GM23338 (cell line): ENCODE data around the gene IL36A. TPM values are rescaled to one million over a fixed set of nuclear protein-coding genes. Genes with fewer than 3 reads are reported as not detected.

Source experiments
- ATAC-seq: fragments of 200-7000 bp; cut with Tn5 transposase; 3 replicates; pipeline ENCODE4 v1.9.1; 2020
- DNase-seq: peaks from one replicate; pipeline ENCODE4 v3.0.0-alpha.2; 2015; ENCODE audit warnings: low spot score
- H2AFZ ChIP-seq: fragments of 200-600 bp; sonication (generic); 2 replicates; pipeline ENCODE4 v1.8.0; 2016; ENCODE audit warnings: antibody characterized with exemption, mild to moderate bottlenecking, moderate library complexity
- H3F3A ChIP-seq: fragments of 200-600 bp; sonication (generic); replicated peaks from 2 replicates; pipeline ENCODE4 v1.8.0; 2017; ENCODE audit warnings: antibody characterized with exemption, mixed run types, low read depth
- H3K27ac ChIP-seq: fragments of 200-600 bp; sonication (generic); 2 replicates; pipeline ENCODE4 v1.6.1; 2016; ENCODE audit warnings: low read depth
- H3K27me3 ChIP-seq: fragments of 200-600 bp; sonication (generic); 2 replicates; pipeline ENCODE4 v1.8.0; 2016; ENCODE audit warnings: mild to moderate bottlenecking, mixed run types, moderate library complexity; ENCODE audit not compliant: insufficient read depth
- H3K36me3 ChIP-seq: fragments of 200-600 bp; sonication (generic); 2 replicates; pipeline ENCODE4 v1.8.0; 2016; ENCODE audit warnings: mild to moderate bottlenecking; ENCODE audit not compliant: insufficient read depth
- H3K4me1 ChIP-seq: fragments of 200-600 bp; sonication (generic); 2 replicates; pipeline ENCODE4 v1.8.0; 2016; ENCODE audit warnings: mild to moderate bottlenecking, moderate library complexity; ENCODE audit not compliant: insufficient read depth
- H3K4me2 ChIP-seq: fragments of 200-600 bp; sonication (generic); 2 replicates; pipeline ENCODE4 v1.7.1; 2017; ENCODE audit warnings: mixed run types
- H3K4me3 ChIP-seq: fragments of 200-600 bp; sonication (generic); 2 replicates; pipeline ENCODE4 v1.6.1; 2016; ENCODE audit warnings: mixed run types
- H3K79me2 ChIP-seq: fragments of 200-600 bp; sonication (generic); replicated peaks from 2 replicates; pipeline ENCODE4 v1.8.0; 2017; ENCODE audit warnings: mild to moderate bottlenecking; ENCODE audit not compliant: insufficient read depth
- H3K9me2 ChIP-seq: fragments of 200-600 bp; sonication (generic); 2 replicates; pipeline ENCODE4 v1.8.0; 2017; ENCODE audit not compliant: insufficient read depth
- H4K20me1 ChIP-seq: fragments of 200-600 bp; sonication (generic); replicated peaks from 2 replicates; pipeline ENCODE4 v1.8.0; 2017; ENCODE audit warnings: mild to moderate bottlenecking; ENCODE audit not compliant: insufficient read depth
- H3K27ac Mint-ChIP-seq: 2 replicates; pipeline ENCODE4 v1.8.0; 2020; ENCODE audit warnings: inconsistent platforms, mild to moderate bottlenecking, moderate library complexity, mixed read lengths
- H3K27me3 Mint-ChIP-seq: 3 replicates; pipeline ENCODE4 v1.8.0; 2022; ENCODE audit warnings: low read depth, mild to moderate bottlenecking, moderate library complexity, mixed read lengths, inconsistent platforms; ENCODE audit not compliant: insufficient read depth, poor library complexity
- H3K36me3 Mint-ChIP-seq: 3 replicates; pipeline ENCODE4 v1.8.0; 2021; ENCODE audit warnings: low read depth, mild to moderate bottlenecking, inconsistent platforms, moderate library complexity, mixed read lengths
- H3K4me1 Mint-ChIP-seq: 3 replicates; pipeline ENCODE4 v1.8.0; 2020; ENCODE audit warnings: mild to moderate bottlenecking, inconsistent platforms, mixed read lengths
- H3K4me3 Mint-ChIP-seq: 3 replicates; pipeline ENCODE4 v1.8.0; 2021; ENCODE audit warnings: moderate library complexity, mild to moderate bottlenecking, inconsistent platforms, mixed read lengths
- H3K9me3 Mint-ChIP-seq: 3 replicates; pipeline ENCODE4 v1.8.0; 2020; ENCODE audit warnings: moderate library complexity, mild to moderate bottlenecking, inconsistent platforms, mixed read lengths
- CTCF ChIP-seq, 2 experiments: fragments of 200-600 bp in 1 of 2; sonication (generic) in 1 of 2; conservative IDR thresholded peaks; 2 replicates each; pipeline versions ENCODE4 v1.5.1 to v1.6.1; 2016 to 2017; ENCODE audit warnings: antibody characterized with exemption in 2 of 2, low read depth in 2 of 2, mild to moderate bottlenecking in 2 of 2, moderate library complexity in 1 of 2
- ETS1 ChIP-seq: IDR thresholded peaks from 2 replicates; pipeline ENCODE4 v1.6.1; 2016; ENCODE audit warnings: antibody characterized with exemption
- EZH2phosphoT487 ChIP-seq: fragments of 200-600 bp; sonication (generic); IDR thresholded peaks from one replicate; pipeline ENCODE4 v1.8.1; 2018; ENCODE audit warnings: antibody characterized with exemption; ENCODE audit not compliant: unreplicated experiment
- JUNB ChIP-seq: IDR thresholded peaks from one replicate; pipeline ENCODE4 v1.6.1; 2016; ENCODE audit warnings: antibody characterized with exemption; ENCODE audit not compliant: unreplicated experiment
- POLR2AphosphoS5 ChIP-seq: IDR thresholded peaks from 2 replicates; pipeline ENCODE4 v1.6.1; 2016; ENCODE audit warnings: antibody characterized with exemption, low read depth
- polyA plus RNA-seq: library from polyadenylated mRNA; unstranded; fragments of >200 nt; fragmentation: Nextera tagmentation; extraction: Ambion mirVana; gene quantifications from 2 replicates; pipeline ENCODE4 v1.2.1, GENCODE V29; 2016
- total RNA-seq: library from RNA; depleted of rRNA; stranded (reverse); fragments of >200 nt; shearing (Covaris generic); gene quantifications from 2 replicates; pipeline ENCODE4 v1.2.3, GENCODE V29; 2014
- TF ChIP-seq, protein P1 (sequence below): IDR thresholded peaks from one replicate; pipeline ENCODE4 v1.6.1; 2018; ENCODE audit warnings: antibody characterized with exemption; ENCODE audit not compliant: unreplicated experiment
- TF ChIP-seq, protein P2 (sequence below): fragments of 250-450 bp; sonication (Bioruptor Pico); IDR thresholded peaks from 2 replicates; pipeline ENCODE4 v1.5.0; 2020; ENCODE audit warnings: mild to moderate bottlenecking, moderate library complexity

Gene IL36A
- total and polyA plus RNA-seq, 2 experiments from 2014 or later, result not detected

DNA sequence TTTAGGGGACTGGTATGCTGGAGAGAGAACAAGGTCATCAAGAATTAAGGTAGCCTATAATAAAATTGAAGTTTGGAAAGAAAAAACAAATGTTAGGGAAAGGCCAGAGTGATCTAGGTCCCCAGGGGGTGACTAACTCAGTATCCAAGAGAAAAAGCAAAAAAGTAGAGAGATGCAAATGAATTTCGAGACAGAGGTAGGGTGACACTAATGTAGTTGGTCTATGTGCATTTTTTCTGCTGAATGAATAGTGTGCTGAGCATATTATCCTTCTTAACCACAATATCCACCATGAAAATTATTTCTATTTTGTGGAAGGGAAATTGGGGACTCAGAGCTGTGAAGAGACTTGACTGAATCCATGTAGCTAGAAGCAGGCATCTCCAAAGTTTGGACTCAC, 9.8 kb downstream of the IL36A start:
- H4K20me1 ChIP-seq, result no peaks in the 10 kb centered on the region
- H3K27ac ChIP-seq, result no peak overlapping the region
- no peaks in the 10 kb centered on the region for H3K79me2 ChIP-seq
- Mint-ChIP-seq H3K27ac (no peak overlapping the region), H3K9me3 (peaks cover 18% of the 10 kb centered on the region), H3K36me3 (peaks cover 3% of the 10 kb centered on the region; the same call in 1 of the 3 replicates), H3K4me1 (no peaks in the 10 kb centered on the region; the same call in 2 of the 3 replicates), H3K4me3 (no peak overlapping the region), H3K27me3 (peaks cover 5% of the 10 kb centered on the region)
- H3K9me2 ChIP-seq, result 0 out of 2 replicates have a peak, but pooled peaks cover 4% of the 10 kb centered on the region
- DNase-seq (no peak), ATAC-seq (no peak)
- no peak overlapping the region for H3K4me2 ChIP-seq
- no peak overlapping the region for H3K4me3 ChIP-seq
- H3K4me1 ChIP-seq, result no peaks in the 10 kb centered on the region
- TF ChIP-seq, protein P1, sequence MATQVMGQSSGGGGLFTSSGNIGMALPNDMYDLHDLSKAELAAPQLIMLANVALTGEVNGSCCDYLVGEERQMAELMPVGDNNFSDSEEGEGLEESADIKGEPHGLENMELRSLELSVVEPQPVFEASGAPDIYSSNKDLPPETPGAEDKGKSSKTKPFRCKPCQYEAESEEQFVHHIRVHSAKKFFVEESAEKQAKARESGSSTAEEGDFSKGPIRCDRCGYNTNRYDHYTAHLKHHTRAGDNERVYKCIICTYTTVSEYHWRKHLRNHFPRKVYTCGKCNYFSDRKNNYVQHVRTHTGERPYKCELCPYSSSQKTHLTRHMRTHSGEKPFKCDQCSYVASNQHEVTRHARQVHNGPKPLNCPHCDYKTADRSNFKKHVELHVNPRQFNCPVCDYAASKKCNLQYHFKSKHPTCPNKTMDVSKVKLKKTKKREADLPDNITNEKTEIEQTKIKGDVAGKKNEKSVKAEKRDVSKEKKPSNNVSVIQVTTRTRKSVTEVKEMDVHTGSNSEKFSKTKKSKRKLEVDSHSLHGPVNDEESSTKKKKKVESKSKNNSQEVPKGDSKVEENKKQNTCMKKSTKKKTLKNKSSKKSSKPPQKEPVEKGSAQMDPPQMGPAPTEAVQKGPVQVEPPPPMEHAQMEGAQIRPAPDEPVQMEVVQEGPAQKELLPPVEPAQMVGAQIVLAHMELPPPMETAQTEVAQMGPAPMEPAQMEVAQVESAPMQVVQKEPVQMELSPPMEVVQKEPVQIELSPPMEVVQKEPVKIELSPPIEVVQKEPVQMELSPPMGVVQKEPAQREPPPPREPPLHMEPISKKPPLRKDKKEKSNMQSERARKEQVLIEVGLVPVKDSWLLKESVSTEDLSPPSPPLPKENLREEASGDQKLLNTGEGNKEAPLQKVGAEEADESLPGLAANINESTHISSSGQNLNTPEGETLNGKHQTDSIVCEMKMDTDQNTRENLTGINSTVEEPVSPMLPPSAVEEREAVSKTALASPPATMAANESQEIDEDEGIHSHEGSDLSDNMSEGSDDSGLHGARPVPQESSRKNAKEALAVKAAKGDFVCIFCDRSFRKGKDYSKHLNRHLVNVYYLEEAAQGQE, result no peak
- TF ChIP-seq EZH2phosphoT487 (no peak), POLR2AphosphoS5 (no peak), ETS1 (no peak)
- no peaks in the 10 kb centered on the region for H3F3A ChIP-seq
- no peaks in the 10 kb centered on the region for H3K27me3 ChIP-seq
- no peaks in the 10 kb centered on the region for H3K36me3 ChIP-seq
- no peak overlapping the region for H2AFZ ChIP-seq

GRCh38 chr2:113015655-113016054, 10.4 kb downstream of the IL36A start:
- Mint-ChIP-seq H3K27me3 (peaks cover 5% of the 10 kb centered on the region), H3K4me3 (no peak overlapping the region), H3K4me1 (no peaks in the 10 kb centered on the region; the same call in 2 of the 3 replicates), H3K9me3 (peaks cover 18% of the 10 kb centered on the region), H3K27ac (no peak overlapping the region), H3K36me3 (peaks cover 3% of the 10 kb centered on the region; the same call in 1 of the 3 replicates)
- 0 out of 2 replicates have a peak, but pooled peaks cover 4% of the 10 kb centered on the region for H3K9me2 ChIP-seq
- H3K36me3 ChIP-seq, result no peaks in the 10 kb centered on the region
- H3K4me1 ChIP-seq, result no peaks in the 10 kb centered on the region
- no peaks in the 10 kb centered on the region for H3K79me2 ChIP-seq
- ATAC-seq, result no peak
- no peaks in the 10 kb centered on the region for H3K27me3 ChIP-seq
- no peak overlapping the region for H3K27ac ChIP-seq
- no peak overlapping the region for H3K4me2 ChIP-seq
- no peak overlapping the region for H3K4me3 ChIP-seq
- no peak for DNase-seq
- H4K20me1 ChIP-seq, result no peaks in the 10 kb centered on the region
- H2AFZ ChIP-seq, result no peak overlapping the region
- H3F3A ChIP-seq, result no peaks in the 10 kb centered on the region
- TF ChIP-seq ETS1 (no peak), POLR2AphosphoS5 (no peak), JUNB (no peak), CTCF (conservative IDR thresholded peaks at IDR 0.05; ENCODE audit: low read depth in 2 of 2) (no peak), EZH2phosphoT487 (no peak)
- TF ChIP-seq, protein P2, sequence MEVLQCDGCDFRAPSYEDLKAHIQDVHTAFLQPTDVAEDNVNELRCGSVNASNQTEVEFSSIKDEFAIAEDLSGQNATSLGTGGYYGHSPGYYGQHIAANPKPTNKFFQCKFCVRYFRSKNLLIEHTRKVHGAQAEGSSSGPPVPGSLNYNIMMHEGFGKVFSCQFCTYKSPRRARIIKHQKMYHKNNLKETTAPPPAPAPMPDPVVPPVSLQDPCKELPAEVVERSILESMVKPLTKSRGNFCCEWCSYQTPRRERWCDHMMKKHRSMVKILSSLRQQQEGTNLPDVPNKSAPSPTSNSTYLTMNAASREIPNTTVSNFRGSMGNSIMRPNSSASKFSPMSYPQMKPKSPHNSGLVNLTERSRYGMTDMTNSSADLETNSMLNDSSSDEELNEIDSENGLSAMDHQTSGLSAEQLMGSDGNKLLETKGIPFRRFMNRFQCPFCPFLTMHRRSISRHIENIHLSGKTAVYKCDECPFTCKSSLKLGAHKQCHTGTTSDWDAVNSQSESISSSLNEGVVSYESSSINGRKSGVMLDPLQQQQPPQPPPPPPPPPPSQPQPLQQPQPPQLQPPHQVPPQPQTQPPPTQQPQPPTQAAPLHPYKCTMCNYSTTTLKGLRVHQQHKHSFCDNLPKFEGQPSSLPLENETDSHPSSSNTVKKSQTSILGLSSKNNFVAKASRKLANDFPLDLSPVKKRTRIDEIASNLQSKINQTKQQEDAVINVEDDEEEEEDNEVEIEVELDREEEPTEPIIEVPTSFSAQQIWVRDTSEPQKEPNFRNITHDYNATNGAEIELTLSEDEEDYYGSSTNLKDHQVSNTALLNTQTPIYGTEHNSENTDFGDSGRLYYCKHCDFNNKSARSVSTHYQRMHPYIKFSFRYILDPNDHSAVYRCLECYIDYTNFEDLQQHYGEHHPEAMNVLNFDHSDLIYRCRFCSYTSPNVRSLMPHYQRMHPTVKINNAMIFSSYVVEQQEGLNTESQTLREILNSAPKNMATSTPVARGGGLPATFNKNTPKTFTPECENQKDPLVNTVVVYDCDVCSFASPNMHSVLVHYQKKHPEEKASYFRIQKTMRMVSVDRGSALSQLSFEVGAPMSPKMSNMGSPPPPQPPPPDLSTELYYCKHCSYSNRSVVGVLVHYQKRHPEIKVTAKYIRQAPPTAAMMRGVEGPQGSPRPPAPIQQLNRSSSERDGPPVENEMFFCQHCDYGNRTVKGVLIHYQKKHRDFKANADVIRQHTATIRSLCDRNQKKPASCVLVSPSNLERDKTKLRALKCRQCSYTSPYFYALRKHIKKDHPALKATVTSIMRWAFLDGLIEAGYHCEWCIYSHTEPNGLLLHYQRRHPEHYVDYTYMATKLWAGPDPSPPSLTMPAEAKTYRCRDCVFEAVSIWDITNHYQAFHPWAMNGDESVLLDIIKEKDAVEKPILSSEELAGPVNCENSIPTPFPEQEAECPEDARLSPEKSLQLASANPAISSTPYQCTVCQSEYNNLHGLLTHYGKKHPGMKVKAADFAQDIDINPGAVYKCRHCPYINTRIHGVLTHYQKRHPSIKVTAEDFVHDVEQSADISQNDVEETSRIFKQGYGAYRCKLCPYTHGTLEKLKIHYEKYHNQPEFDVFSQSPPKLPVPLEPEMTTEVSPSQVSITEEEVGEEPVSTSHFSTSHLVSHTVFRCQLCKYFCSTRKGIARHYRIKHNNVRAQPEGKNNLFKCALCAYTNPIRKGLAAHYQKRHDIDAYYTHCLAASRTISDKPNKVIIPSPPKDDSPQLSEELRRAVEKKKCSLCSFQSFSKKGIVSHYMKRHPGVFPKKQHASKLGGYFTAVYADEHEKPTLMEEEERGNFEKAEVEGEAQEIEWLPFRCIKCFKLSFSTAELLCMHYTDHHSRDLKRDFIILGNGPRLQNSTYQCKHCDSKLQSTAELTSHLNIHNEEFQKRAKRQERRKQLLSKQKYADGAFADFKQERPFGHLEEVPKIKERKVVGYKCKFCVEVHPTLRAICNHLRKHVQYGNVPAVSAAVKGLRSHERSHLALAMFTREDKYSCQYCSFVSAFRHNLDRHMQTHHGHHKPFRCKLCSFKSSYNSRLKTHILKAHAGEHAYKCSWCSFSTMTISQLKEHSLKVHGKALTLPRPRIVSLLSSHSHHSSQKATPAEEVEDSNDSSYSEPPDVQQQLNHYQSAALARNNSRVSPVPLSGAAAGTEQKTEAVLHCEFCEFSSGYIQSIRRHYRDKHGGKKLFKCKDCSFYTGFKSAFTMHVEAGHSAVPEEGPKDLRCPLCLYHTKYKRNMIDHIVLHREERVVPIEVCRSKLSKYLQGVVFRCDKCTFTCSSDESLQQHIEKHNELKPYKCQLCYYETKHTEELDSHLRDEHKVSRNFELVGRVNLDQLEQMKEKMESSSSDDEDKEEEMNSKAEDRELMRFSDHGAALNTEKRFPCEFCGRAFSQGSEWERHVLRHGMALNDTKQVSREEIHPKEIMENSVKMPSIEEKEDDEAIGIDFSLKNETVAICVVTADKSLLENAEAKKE (CRISPR knock-in tag), result no peak
